T47D (cell line): ENCODE measurements around the gene CDH13.
A peak's percentile ranks its signal among the peaks of the same experiment; 100 is the strongest.

Source experiments
- DNase-seq, 2 experiments: peaks; one replicate each; pipeline versions ENCODE4 v3.0.0 to v3.0.0-alpha.2; 2011 to 2012; ENCODE audit warnings: low read depth in 1 of 2, low spot score in 1 of 2
- JUND ChIP-seq: IDR thresholded peaks from 2 replicates; pipeline ENCODE4 v1.6.1; 2012; ENCODE audit warnings: low read depth
- in situ Hi-C: cut with HindIII; loops from 2 replicates; pipeline ENCODE4 v1.10.0; 2016; ENCODE audit warnings: low sequenced_read_pairs, low pct_unique_long_range_greater_than_20kb

Gene CDH13

GRCh38 chr16:83279251-83279650 is 652.5 kb downstream of the CDH13 start:
- in situ Hi-C loops = no loop called here

GRCh38 chr16:83285921-83286320 is 659.2 kb downstream of the CDH13 start:
- DNase-seq = no peak
- TF ChIP-seq JUND = no peak
- in situ Hi-C loops = no loop called here

More at GRCh38 chr16:83279251-83279650, 652.5 kb downstream of the CDH13 start:
- TF ChIP-seq JUND = no peak
- no peak for DNase-seq

- in situ Hi-C loops = no loop called here
- no peak for DNase-seq
- no peak for TF ChIP-seq JUND
Measured at GRCh38 chr16:83296505-83296904, 669.7 kb downstream of the CDH13 start.

GRCh38 chr16:83298541-83298940 is 671.8 kb downstream of the CDH13 start:
- no peak for DNase-seq
- in situ Hi-C loops = no loop called here
- no peak for TF ChIP-seq JUND

GRCh38 chr16:83300326-83300725 is 673.6 kb downstream of the CDH13 start:
- DNase-seq = peak in 1 of 2 experiments; percentile 61
- in situ Hi-C loops = no loop called here
- TF ChIP-seq JUND = no peak

GRCh38 chr16:83301971-83302370 is 675.2 kb downstream of the CDH13 start:
- in situ Hi-C loops = no loop called here
- TF ChIP-seq JUND = no peak
- DNase-seq = no peak

- no peak for DNase-seq
- TF ChIP-seq JUND = no peak
- in situ Hi-C loops = no loop called here
Measured at GRCh38 chr16:83302853-83303252, 676.1 kb downstream of the CDH13 start.

GRCh38 chr16:83305092-83305491 is 678.3 kb downstream of the CDH13 start:
- in situ Hi-C loops = no loop called here
- no peak for DNase-seq
- TF ChIP-seq JUND = no peak

- no peak for DNase-seq
- TF ChIP-seq JUND = no peak
- in situ Hi-C loops = no loop called here
Measured at GRCh38 chr16:83306961-83307593, 680.3 kb downstream of the CDH13 start.

- in situ Hi-C loops = no loop called here
- DNase-seq = no peak
- no peak for TF ChIP-seq JUND
Measured at GRCh38 chr16:83307594-83307992, 680.8 kb downstream of the CDH13 start.

- TF ChIP-seq JUND = no peak
- no peak for DNase-seq
- in situ Hi-C loops = no loop called here
Measured at GRCh38 chr16:83308414-83308813, 681.6 kb downstream of the CDH13 start.

GRCh38 chr16:83310816-83311215 is 684.0 kb downstream of the CDH13 start:
- no peak for DNase-seq
- in situ Hi-C loops = no loop called here
- TF ChIP-seq JUND = no peak

- DNase-seq = no peak
Measured at GRCh38 chr16:83312015-83312717, 685.4 kb downstream of the CDH13 start.

More at GRCh38 chr16:83312015-83312717, 685.4 kb downstream of the CDH13 start:
- TF ChIP-seq JUND = no peak
- in situ Hi-C loops = no loop called here
